HK-2 (cell line): ENCODE results near the gene OR2G3.

Experiments
- DNase-seq: peaks from one replicate; pipeline ENCODE4 v3.0.0-alpha.2; 2018; ENCODE audit not compliant: unreplicated experiment

The OR2G3 gene

GRCh38 chr1:247605286-247605685 lies at the start of gene OR2G3:
TSS of gene OR2G3 (plus strand) at chr1:247605586. CDS start at chr1:247605586, 0 bp downstream.
- no peak for DNase-seq

GRCh38 chr1:247557926-247558674 lies 47.3 kb upstream of the OR2G3 start:
- no peak for DNase-seq

GRCh38 chr1:247561711-247562110 lies 43.7 kb upstream of the OR2G3 start:
- DNase-seq, result no peak

- DNase-seq, result no peak
Observed at GRCh38 chr1:247562198-247562597, 43.2 kb upstream of the OR2G3 start.

GRCh38 chr1:247574236-247574635 lies 31.1 kb upstream of the OR2G3 start:
- no peak for DNase-seq

GRCh38 chr1:247574664-247575063 lies 30.7 kb upstream of the OR2G3 start:
- no peak for DNase-seq

- no peak for DNase-seq
Observed at GRCh38 chr1:247576514-247576913, 28.9 kb upstream of the OR2G3 start.

GRCh38 chr1:247578946-247579460 lies 26.4 kb upstream of the OR2G3 start:
- DNase-seq, result no peak

GRCh38 chr1:247588060-247588459 lies 17.3 kb upstream of the OR2G3 start, which contains the start of gene OR2G2:
TSS of gene OR2G2 (plus strand) at chr1:247588360. CDS start at chr1:247588360, 0 bp downstream.
- DNase-seq, result no peak

GRCh38 chr1:247613405-247613804 lies 8.0 kb downstream of the OR2G3 start:
- no peak for DNase-seq

- DNase-seq, result no peak
Observed at GRCh38 chr1:247614625-247615024, 9.2 kb downstream of the OR2G3 start.

GRCh38 chr1:247627951-247628350 lies 22.6 kb downstream of the OR2G3 start:
- DNase-seq, result no peak

- DNase-seq, result no peak
Observed at GRCh38 chr1:247638011-247638410, 32.6 kb downstream of the OR2G3 start.

GRCh38 chr1:247638781-247639180 lies 33.4 kb downstream of the OR2G3 start:
- no peak for DNase-seq

- DNase-seq, result no peak
Observed at GRCh38 chr1:247639381-247639981, 34.1 kb downstream of the OR2G3 start.

- no peak for DNase-seq
Observed at GRCh38 chr1:247642742-247643141, 37.4 kb downstream of the OR2G3 start.

- no peak for DNase-seq
Observed at GRCh38 chr1:247646867-247647266, 41.5 kb downstream of the OR2G3 start.

GRCh38 chr1:247647864-247648263 lies 42.5 kb downstream of the OR2G3 start:
- DNase-seq, result no peak

GRCh38 chr1:247653040-247653439 lies 47.7 kb downstream of the OR2G3 start:
- DNase-seq, result no peak
